HG03139 (cell line): Measurements from ENCODE around the gene MAML2.
"Not testable (repeated sequence)": the region's sequence is repeated elsewhere in the genome, so short reads cannot be mapped to it uniquely, and the experiment has no call there.

Source experiments
- ATAC-seq: cut with Tn5 transposase; IDR thresholded peaks from one replicate; pipeline ENCODE4 v1.9.1; 2021; ENCODE audit not compliant: unreplicated experiment

Gene MAML2

DNA sequence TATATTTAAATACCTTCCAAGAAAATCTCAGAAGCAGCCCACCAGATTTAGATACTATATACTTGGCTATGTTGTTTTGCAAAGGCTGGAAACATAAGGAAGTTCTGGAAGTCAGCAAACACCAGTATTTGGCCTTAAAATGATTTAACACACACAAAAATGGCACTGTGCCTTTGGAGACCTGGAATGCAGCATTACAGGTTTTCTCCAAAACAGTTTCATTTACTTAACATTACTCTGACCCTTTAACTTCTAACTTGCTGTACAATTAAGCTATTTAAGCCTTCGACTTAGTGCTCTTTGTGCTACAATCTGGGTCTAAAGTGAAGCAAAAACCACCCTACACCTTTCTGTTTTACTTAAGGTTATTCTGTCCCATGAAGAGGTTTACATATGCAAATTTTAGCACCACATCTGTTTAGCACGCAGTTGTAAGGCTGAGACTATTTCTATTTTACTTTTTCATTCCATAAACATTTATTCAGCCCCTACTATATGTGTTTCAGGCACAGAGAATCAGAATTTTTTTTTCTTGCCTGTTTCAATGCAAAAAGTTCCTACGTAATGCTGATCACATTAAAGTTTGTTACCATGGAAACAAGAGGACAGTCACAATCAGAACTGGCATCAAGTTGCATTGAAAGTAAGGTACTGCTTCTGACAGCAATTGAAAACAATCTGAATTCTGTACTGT, 70.3 kb downstream of the MAML2 start:
- peak; percentile 47 for ATAC-seq

DNA sequence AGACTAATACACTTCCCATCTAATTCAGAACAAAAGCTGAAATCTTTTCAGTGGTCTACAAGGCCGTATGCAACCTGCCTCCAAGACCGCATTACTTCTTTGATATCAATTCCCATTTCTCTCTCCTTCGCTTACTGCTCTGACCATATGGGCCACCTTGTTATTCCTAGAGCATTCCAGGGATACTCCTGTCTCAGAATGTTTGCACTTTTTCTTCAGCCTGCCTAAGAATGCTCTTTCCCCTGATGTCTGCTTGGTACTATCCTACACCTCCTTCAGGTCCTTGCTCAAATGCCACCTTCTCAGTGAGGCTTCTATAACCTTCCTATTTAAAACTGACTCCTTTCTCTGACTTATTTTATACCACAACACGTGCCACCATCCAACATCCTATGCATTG, 71.2 kb downstream of the MAML2 start:
- no peak for ATAC-seq

DNA sequence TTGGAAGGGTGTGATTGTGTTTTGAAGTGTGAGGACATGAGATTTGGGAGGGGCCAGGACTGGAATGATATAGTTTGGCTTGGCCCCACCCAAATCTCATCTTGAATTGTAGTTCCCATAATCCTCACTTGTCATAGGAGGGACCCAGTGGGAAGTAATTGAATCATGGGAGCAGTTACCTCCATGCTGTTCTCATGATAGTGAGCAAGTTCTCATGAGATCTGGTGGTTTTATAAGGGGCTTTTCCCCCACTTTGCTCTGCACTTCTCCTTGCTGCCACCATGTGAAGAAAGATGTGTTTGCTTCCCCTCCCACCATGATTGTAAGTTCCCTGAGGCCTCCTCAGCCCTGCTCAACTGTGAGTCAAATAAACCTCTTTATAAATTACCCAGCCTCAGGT, 71.6 kb downstream of the MAML2 start:
- ATAC-seq = not testable (repeated sequence)

DNA sequence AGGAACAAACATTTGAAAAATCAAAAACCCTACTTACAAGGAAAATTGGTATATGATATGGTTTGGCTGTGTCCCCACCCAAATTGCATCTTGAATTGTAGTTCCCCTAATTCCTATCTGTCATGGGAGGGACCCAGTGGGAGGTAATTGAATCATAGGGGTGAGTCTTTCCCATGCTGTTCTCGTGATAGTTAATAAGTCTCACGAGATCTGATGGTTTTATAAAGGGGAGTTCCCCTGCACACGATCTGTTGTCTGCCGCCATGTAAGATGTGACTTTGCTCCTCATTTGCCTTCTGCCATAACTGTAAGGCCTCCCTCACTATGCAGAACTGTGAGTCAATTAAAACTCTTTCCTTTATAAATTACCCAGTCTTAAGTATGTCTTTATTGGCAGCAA, 74.5 kb downstream of the MAML2 start:
- ATAC-seq = not testable (repeated sequence)

DNA sequence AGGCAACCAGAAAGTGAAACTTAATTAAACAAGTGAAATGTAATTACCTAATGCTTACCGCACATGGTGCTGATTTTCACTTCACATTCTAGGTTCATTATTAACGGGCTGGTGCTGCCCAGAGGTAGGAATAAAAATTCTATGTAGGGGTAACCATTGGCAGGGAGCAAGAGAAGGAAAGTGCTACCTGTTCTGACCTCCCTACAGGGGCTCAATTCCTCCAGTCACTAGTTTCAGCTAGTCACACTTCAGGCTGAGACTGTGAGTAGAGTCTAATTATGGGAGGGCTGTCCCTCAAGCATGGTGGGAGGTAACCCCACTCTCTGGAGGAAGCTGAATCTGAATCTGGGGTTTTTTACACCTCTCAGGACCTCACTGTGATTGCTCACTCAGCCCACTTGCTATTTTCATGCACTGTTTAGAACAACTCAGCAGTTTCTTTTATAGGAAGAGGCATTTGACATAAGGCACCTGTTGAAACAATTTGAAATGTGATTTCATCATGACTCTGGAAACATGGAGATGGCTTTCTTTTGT, 75.4 kb downstream of the MAML2 start:
- ATAC-seq = peak; percentile 96

DNA sequence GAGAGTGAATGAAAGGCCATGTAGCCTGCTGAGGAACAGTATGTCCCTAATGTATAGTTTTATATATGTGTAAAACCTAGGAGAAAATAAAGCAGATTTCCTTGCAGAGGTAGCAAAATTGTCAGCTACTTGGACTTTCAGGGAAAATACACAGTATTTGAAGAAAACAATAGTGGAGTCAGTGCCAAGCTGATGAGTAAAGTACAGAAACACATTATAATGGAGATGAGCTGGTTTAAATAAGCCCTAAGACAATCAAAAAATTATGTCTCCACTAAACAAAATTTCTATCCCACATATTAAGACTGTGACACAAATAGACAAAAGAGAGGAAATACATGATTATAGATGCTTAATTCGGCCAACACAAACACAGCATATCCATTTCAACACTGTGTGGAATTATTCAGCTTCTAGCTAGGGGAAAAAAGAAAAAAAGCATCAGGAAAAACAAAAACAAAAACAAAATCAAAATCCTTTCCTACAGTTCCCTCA, 75.9 kb downstream of the MAML2 start:
- ATAC-seq = no peak

DNA sequence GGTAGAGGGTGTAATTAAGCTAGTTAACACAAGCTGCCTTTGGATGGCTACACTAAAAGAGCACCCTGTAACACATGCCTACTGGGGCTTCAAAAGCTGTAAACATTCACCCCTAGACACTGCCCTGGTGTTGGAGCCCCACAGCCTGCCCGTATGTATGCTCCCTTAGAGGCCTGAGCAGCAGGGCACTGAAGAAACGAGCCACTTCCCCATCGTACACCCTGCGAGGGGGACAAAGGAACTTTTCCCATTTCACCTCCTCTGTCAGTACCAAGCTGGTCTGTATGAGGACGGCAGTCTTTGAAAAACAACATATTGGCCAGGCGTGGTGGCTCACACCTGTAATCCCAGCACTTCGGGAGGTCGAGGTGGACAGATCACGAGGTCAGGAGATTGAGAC, 77.0 kb downstream of the MAML2 start:
- ATAC-seq = no peak

DNA sequence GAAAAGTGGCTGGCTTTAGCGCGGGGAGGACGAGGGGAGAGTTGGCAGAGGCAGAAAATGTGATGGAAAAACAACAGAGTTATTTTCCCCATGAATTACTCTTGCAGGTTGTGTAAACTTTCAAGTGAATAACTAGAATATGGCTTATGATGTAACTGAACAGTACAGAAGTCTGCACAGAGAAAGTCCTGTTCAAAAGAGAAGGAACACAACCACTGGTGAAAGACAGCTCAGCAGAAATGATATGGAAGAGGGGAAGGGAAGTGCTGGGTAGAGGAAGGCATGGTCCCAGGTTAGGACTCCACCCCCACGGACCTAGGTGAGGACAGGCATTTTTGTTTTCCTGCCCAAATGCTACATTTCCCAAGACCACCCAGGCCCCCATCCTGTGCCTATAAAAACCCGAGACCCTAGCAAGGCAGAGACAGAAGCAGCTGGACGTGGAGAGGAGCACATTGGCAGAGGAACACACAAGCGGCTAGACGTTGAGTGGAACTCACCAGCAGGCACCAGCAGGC, 77.7 kb downstream of the MAML2 start:
- ATAC-seq = no peak

DNA sequence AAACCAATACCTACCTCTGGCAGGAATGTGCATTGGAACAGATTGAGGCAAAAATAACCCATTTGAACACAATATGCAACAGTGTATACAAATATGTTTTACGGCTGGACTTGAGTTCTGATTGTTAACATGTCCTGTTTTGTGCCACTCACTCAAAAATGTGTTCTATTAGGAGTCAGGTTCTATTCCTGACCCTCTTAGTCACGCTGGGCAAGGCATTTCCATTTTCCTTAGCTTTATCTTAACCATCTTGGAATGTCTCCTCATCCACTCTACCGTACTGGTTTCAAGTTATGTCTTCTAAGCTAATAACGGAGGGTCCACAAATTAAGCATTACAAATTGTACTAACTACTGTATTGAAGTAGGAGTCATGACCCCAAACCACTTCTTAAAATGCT, 78.6 kb downstream of the MAML2 start:
- ATAC-seq = no peak

DNA sequence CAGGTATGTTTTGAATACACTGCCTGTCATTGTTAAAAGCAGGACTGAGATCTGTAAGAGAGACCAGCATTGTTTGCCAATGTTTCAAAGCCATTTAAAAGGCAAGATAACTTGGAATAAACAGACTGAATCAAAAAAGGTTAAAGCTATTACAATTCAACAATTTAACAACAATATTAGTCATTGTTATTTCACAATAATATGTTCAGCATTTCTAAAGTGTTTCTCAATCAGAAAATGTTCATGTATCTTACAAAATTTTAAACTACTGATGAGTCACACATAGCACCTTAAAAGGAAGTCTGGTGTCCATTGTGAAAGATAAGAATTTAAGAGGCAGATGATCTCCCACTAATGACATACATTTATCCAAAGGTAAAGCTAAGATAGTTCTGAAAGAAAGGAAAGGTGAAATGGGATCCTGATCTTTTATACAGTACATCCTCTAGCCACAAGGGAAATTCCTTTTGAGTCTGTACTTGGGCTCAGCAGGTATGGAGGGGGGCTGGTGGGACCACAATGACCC, 79.7 kb downstream of the MAML2 start:
- ATAC-seq = no peak

DNA sequence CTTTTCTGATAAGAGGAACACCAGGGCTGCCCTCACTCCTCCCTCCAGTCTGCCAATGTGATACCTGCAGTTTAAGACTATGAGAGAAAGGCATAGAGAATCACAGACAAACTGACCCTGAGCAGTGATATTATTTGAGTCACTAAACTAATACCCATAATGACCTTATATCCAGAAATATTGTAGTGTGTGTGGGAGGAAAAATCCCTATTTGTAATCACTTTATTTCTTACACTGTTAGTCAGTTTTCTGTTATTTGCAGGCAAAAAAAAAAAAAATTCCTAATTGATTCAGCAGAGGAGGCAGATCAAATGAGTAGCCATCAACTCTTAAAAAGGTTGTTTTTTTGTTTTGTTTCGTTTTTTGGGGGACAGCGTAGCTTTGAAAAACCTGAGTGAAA, 82.5 kb downstream of the MAML2 start:
- ATAC-seq = no peak

DNA sequence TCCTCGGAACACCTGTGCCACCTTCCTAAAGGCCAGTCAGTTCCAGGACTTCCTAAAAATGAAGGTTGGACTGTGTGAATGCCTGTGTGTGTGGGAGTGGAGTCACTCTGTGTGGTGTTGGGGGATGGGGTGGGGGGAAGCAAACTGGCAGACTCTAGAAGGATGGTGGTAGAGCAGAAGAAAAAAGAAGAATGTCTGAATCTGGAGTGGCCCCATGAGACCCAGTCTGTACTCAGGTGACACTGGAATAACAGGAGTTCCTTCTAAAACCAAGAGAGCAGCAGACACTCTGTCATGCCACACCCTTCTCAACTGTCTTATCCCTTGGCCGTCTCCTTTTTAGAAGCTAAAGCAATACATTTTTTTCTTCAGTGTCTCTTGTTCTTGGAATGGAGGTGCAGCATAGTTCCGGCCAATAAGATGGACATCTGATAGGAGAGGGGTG, 82.9 kb downstream of the MAML2 start:
- no peak for ATAC-seq

DNA sequence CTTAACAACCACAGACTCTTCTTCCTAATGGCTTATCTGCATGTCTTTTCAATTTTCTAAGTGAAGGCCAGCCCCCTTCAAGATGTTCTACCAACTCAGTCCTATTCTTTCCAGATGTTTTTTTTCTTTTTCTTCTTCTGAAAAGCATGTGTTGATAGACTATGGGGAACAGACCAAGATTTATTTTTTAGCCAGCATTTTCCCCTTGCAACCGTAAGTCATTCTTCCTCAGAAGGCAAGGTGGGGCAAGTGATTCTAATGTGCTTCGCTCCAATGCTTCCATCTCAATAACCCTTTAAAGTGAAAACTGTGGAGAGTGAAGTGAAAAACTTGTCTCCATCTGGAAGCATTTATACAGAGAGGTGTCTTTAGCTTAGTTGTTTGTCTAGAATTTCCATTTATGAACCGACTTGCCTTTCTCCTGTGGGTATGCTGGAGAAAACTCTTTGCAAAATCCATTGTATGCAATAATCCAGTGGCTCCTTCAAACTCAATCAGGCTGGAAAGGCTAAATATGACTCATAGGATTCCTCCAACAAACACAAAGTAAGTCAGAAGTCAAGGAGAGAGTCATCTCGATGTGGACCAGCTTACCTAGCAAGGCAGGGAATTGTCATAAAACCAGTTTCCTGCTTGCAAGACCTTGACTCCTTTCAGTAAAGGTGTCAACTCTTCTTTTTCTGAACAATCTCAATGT, 83.7 kb downstream of the MAML2 start:
- no peak for ATAC-seq

DNA sequence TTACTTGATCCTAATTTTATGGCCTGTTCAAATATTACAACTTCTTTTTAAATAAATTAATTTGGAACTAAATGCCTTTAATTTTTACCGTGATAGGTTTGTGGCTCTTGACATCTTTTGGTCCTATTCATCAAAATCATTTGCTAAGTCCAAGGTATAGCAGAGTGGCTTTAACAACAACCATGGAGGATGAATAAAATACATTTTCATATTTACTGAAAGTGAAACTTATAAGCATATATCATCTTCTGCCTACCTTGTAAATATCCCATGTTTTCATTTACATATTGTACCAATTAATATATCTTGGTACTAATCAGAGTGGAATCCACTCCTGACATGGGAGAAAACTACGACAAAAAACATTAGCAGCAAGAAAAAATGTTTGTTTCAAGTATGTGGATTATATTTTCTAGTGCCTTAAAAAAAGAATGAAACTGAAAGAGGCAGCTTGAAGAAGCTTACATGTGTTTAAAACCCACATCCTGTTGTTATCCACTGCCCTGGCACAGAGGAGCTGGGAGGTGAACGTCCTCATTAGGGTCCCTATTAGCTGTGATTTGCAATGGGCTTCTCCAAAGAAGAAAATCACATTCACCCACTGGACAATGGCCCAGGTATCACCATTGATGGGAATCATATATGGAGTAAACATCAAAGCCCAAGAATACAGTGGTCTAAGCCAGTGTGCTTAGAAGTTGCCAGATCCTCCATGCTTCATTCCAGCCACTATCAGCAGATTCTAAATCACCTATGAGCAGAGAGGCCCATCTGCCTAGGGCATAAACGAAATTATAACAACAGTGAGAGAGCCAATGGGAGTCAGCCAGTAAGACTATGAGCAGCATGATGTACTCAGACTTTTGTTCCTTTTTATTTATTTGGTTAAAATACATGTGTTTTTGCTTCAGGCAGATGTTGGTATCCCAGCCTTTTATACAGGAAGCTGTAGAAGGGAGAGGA, 84.7 kb downstream of the MAML2 start:
- peak; percentile 77 for ATAC-seq

DNA sequence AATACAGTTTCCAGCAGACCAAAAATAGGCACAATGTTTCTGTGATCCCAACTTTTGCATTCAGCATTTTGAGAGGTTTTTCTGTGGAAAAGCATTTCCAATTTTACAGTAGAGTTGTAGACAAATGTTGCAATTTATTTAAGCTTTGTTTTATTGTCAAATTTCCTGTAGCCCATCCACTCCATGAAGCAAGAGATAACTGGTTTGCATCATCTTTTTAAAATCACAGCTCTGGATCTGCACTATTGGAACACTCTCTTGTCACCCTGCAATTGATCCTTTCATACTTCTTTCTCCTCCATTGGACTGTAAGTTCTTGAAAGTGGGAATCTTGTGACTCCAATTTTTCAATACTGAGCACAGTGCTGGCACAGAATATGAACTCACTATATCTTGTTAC, 86.0 kb downstream of the MAML2 start:
- ATAC-seq = no peak

DNA sequence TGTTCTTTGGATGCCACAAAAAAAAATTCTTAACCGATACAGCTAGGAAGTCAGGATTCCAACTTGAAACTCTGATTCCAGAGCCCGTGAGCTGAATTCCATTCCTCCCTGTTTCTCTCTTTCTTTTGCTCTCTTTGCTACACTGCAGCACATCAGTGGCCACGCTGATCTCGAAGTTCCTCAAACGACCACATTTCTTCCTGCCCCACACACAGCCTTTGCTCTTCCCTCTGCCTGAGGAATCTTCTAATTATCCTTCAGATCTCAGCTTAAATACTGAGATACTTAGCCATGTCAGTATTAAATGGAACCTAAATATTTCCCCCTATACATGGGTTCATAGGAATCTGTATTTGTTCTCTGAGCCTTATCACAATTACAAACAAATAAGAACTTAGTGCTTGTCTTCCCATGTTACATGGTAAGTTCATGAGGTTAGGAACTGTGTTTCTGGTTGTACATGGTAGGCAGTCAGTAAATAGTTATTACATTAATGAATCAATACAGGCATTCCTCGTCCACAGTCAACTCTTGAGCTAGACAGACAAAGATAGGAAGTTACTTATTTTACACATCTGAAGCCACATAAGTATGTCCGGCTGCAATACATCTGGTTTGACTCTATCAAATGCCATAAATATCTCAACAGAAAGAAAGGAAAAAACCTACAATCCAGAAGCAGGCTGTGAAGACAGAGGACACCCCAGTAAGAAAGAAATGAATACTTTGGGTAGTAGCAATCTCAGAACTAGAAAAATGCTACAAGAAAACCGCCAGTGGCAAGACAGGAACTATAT, 86.6 kb downstream of the MAML2 start:
- no peak for ATAC-seq

DNA sequence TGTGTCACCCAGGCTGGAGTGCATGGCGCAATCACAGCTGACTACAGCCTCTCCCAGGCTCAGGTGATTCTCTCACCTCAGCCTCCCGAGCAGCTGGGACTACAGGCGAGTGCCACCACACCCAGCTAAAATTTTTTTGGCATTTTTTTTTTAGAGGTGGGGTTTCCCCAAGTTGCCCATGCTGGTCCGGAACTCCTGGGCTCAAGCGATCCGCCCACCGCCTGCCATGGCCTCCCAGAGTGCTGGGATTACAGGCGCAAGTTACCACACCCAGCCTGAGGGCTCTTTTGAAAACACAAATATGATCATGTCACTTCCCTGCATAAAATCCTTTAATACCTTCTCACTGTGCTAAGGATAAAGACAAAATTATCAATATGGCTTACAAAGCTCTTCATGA, 88.1 kb downstream of the MAML2 start:
- ATAC-seq = no peak

DNA sequence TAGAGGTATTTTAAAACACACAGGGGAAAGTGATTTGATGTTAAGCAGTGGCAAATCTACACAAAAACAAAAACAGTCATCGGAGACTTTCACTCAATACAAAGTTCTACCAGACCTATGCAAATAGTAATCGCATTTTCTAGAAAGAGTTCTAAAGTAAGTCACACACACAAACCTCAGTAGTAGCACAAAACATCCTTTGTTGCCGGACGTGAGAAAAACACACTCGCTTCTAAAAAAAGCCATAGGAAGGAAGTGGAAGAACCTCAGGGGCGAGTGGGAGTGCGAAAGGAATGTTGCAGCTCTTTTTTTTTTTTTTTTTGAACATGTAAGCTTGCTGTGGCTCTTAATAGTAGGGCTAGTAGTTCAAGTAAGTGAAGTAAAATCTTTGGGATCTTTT, 88.9 kb downstream of the MAML2 start:
- ATAC-seq = peak; percentile 40

DNA sequence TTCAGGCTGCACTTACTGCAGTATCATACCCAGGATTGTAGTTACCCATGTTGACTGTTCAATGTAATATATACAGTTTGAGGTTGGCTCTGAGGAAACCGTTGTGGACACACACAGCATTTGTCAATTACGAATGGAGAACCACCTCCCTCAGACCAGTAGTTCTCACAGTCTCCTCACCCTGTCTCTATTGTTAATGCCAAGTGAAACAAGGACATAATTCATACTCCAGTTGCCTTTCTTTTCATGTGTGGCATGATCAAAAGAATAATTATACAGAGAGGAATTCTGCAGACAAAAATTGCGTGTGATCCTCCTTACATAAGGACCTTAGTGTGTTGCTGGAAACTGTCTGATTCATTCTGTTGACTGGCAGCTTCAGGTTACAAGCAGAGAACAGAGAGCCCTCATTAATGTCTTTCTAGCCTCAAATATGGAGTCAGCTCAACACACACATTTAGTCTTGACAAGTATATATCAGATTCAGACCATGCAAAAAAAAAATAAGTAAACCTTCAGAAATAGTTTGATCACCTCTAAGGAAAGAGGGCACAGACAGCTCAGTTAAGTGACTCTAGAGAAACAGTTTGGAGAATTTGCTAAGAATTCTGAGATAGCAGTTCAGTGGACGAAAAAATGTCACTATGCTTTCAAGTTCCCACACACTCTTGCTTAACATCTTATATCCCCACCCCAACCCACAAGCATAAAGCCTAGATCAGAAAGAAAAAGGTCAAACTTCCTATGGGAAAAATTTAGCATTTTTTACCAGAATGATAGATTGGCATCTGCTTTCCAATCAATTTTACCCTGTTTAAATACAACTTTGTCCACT, 96.1 kb downstream of the MAML2 start:
- no peak for ATAC-seq
